ENCODE results near the gene NHP2. TPM values are rescaled to one million over a fixed set of nuclear protein-coding genes. Genes with fewer than 3 reads are reported as not detected.

Gene NHP2
- total and polyA plus RNA-seq, 10 of the 15 experiments (the other 5 are each of a cell fraction or from before 2014, with no cell fraction given), result 39.2 to 513 (median 198) TPM

- no peak for TF ChIP-seq KAT2A (conservative IDR thresholded peaks at IDR 0.05; ENCODE audit: control insufficient read depth, low read depth, low read length)
Observed at GRCh38 chr5:178192244-178192643, 38.6 kb upstream of the NHP2 start (continued).

- no peaks in the 10 kb centered on the region for H3K4me1 ChIP-seq (ENCODE audit: control insufficient read depth, insufficient read depth, low read length)
- ATAC-seq (no peak), DNase-seq (ENCODE audit: low read depth, low spot score) (no peak), FAIRE-seq (no peak)
- ChIA-PET POLR2A (no interaction called here), RAD21 (ENCODE audit: unreplicated experiment) (no interaction called here), SMC1A (ENCODE audit: uncharacterized antibody, unreplicated experiment) (no interaction called here), CTCF (interaction anchor here (1.0 kb wide), 1 partner anchor 8 kb away, joined by 4 read pairs; no protein-coding TSS in a partner anchor)
- no peak overlapping the region for H3K4me2 ChIP-seq (ENCODE audit: control insufficient read depth, insufficient read depth)
- TF ChIP-seq KAT2A (conservative IDR thresholded peaks at IDR 0.05; ENCODE audit: control insufficient read depth, low read depth, low read length) (no peak), RELA (IDR thresholded peaks at IDR 0.05; ENCODE audit: borderline replicate concordance, partially characterized antibody) (no peak), HCFC1 (IDR thresholded peaks at IDR 0.05; ENCODE audit: low read length) (no peak), ESRRA (IDR thresholded peaks at IDR 0.05; ENCODE audit: low read length) (no peak), BCL11A (IDR thresholded peaks at IDR 0.05; ENCODE audit: low read depth, low read length) (no peak), RAD21 (IDR thresholded peaks at IDR 0.05; ENCODE audit: insufficient read depth, low read depth, low read length) (no peak)
- TF ChIP-seq, protein P1, sequence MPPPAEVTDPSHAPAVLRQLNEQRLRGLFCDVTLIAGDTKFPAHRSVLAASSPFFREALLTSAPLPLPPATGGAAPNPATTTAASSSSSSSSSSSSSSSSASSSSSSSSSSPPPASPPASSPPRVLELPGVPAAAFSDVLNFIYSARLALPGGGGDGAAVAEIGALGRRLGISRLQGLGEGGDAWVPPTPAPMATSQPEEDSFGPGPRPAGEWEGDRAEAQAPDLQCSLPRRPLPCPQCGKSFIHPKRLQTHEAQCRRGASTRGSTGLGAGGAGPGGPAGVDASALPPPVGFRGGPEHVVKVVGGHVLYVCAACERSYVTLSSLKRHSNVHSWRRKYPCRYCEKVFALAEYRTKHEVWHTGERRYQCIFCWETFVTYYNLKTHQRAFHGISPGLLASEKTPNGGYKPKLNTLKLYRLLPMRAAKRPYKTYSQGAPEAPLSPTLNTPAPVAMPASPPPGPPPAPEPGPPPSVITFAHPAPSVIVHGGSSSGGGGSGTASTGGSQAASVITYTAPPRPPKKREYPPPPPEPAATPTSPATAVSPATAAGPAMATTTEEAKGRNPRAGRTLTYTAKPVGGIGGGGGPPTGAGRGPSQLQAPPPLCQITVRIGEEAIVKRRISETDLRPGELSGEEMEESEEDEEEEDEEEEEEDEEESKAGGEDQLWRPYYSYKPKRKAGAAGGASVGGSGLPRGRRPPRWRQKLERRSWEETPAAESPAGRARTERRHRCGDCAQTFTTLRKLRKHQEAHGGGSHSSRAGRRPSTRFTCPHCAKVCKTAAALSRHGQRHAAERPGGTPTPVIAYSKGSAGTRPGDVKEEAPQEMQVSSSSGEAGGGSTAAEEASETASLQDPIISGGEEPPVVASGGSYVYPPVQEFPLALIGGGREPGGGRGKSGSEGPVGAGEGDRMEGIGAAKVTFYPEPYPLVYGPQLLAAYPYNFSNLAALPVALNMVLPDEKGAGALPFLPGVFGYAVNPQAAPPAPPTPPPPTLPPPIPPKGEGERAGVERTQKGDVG (CRISPR knock-in tag; IDR thresholded peaks at IDR 0.05), result no peak
- TF ChIP-seq, protein P2, sequence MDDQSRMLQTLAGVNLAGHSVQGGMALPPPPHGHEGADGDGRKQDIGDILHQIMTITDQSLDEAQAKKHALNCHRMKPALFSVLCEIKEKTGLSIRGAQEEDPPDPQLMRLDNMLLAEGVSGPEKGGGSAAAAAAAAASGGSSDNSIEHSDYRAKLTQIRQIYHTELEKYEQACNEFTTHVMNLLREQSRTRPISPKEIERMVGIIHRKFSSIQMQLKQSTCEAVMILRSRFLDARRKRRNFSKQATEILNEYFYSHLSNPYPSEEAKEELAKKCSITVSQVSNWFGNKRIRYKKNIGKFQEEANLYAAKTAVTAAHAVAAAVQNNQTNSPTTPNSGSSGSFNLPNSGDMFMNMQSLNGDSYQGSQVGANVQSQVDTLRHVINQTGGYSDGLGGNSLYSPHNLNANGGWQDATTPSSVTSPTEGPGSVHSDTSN (IDR thresholded peaks at IDR 0.05; ENCODE audit: insufficient replicate concordance, low read depth, low read length), result no peak
- intact Hi-C loops (cut with micrococcal nuclease; ENCODE audit: unreplicated experiment) (no loop called here), in situ Hi-C loops (cut with MboI) (no loop called here)
- no peak overlapping the region for H3K27ac ChIP-seq (ENCODE audit: control insufficient read depth, insufficient read depth)
- no peaks in the 10 kb centered on the region for H3K36me3 ChIP-seq (ENCODE audit: control insufficient read depth in 2 of 2, insufficient read depth in 2 of 2, low read length in 1 of 2)
- no peak overlapping the region for H3K4me3 ChIP-seq
- H2AFZ ChIP-seq (ENCODE audit: control insufficient read depth, low read depth, low read length), result no peak overlapping the region
- no peaks in the 10 kb centered on the region for H3K9me3 ChIP-seq (replicated peaks; ENCODE audit: control insufficient read depth, insufficient read depth, low read length)
- BruUV-seq (replicated peaks), result no TSS peak
- H4K20me1 ChIP-seq (ENCODE audit: control insufficient read depth, insufficient read depth), result no peaks in the 10 kb centered on the region
- 37% methylated on average over 4 of the region's 4 CpGs for WGBS (ENCODE audit: insufficient coverage, insufficient replicate concordance, low lambda C conversion rate, missing lambda C conversion rate)
- no peaks in the 10 kb centered on the region for H3K79me2 ChIP-seq (ENCODE audit: control insufficient read depth, insufficient read depth, low read length)
- no peak overlapping the region for H3K9ac ChIP-seq (ENCODE audit: control insufficient read depth, insufficient read depth, low read length)
- H3K27me3 ChIP-seq (replicated peaks in 1 of 2; ENCODE audit: control insufficient read depth in 2 of 2, insufficient read depth in 2 of 2, low read length in 1 of 2), result peaks cover 0 to 5% of the 10 kb centered on the region in 2 experiments; a peak in 3 of 4 replicates
Observed at GRCh38 chr5:178191661-178192060, 38.0 kb upstream of the NHP2 start.
